DMS53 treated with DMSO at 0.1 percent for 48 hours (cell line): ENCODE measurements around the gene FLT3LG.

Experiments
- DNase-seq: peaks from one replicate; lab custom pipeline; 2025; ENCODE audit not compliant: unreplicated experiment; lab: John Stamatoyannopoulos, UW

FLT3LG gene, protein sequence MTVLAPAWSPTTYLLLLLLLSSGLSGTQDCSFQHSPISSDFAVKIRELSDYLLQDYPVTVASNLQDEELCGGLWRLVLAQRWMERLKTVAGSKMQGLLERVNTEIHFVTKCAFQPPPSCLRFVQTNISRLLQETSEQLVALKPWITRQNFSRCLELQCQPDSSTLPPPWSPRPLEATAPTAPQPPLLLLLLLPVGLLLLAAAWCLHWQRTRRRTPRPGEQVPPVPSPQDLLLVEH

DNA sequence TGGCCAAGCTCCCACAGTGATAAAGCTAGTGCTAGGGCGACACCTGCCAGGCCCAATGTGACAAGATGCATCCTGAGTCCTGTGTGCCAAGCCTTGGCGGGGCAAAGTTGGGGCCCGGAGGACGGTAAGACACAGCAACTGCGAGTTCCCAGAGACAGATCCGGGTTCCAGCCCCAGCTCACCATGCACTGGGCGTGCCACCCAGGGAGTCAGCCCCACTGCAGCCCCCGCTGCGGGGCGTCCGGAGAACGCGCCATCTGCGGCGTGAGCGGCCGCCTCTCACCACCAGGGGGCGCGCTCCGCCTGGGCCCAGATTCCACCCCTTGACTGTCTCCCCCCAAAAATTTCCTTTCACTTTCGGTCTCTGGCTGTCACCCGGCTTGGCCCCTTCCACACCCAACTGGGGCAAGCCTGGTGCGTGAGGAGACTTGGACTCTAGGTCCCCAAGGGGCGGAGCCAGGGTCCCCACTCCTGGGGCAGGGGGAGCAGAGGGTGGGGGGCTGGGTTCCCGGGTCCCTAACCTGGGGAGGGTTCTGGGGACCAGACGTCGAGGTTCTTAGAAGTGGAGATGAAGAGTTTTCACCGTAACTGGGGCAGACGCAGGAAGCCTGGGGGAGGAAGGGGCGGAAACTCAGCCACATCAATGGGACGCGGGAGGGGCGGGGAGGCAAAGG lies at the start of gene FLT3LG:
Gene FLT3LG, plus strand, starts transcription at position 348 of the 674 bp plus-strand sequence. CDS start 425 bp downstream, outside the sequence.
- DNase-seq = peak; percentile 28

DNA sequence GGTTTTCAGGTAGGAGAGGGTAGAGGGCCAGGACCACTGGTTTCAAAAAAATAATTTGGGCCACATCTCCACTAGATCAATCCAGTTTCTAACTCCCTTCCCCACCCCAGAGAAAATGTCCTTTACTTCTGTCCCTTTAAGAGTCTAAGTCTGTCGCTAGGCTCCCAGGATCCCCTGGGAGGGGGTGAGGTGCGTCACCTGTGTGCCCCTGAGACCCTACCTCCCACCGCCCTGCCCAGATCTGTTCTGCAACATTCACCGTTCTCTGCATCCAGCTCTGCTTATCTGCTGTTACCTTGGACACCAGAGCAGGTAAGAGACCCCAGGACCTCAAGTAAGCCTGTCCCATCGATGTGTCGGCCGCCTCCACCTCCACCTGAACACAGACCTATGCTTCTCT lies 48.8 kb upstream of the FLT3LG start, which contains the start of gene GFY:
Gene GFY, plus strand, starts transcription at position 211 of the 400 bp plus-strand sequence. CDS start 1,043 bp downstream, outside the sequence.
- DNase-seq = no peak

DNA sequence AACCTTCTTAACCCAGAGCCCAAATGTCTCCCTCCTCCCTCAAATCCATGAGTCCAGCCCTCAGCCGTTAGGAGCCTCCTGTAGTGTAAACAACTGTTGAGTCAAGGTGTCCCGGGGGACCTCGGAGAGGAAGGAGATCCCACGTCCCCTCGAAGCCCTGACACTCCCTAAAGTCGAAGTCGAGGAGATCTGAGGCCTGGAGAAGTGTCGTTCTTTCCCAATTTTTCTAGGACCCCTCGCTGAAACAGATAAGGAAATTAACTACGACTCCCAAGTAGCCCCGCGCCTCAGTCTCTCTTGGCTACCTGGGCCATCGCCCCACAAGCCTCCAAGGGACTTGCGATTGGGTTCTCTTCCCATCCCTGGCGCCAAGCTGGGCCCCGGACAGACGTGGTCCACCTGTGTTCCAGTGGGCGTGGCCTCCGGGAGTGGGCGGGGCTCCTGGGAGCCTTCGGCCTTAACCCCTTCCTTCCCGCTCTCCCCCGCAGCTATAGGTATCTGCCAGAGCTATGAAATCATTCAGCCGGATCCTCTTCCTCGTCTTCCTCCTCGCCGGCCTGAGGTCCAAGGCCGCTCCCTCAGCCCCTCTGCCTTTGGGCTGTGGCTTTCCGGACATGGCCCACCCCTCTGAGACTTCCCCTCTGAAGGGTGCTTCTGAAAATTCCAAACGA lies 48.0 kb upstream of the FLT3LG start:
- DNase-seq = no peak

DNA sequence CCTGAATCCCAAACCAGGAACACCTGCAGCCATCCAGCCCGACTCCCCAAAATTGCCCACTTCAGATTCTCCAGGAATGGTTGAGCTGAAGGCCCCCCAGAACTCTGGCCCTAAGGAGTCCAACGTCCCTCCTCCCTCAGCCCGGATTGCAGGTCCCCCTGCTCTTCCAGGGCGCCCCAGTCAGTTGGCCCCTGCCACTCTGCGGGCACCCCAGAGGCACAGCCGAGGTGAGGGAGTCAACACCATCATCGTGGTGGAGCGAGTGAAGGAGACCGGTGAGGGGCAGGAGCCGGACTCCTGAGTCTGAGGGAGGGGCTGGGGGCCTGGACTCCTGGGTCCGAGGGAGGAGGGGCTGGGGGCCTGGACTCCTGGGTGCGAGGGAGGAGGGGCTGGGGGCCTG lies 46.7 kb upstream of the FLT3LG start:
- DNase-seq = no peak

DNA sequence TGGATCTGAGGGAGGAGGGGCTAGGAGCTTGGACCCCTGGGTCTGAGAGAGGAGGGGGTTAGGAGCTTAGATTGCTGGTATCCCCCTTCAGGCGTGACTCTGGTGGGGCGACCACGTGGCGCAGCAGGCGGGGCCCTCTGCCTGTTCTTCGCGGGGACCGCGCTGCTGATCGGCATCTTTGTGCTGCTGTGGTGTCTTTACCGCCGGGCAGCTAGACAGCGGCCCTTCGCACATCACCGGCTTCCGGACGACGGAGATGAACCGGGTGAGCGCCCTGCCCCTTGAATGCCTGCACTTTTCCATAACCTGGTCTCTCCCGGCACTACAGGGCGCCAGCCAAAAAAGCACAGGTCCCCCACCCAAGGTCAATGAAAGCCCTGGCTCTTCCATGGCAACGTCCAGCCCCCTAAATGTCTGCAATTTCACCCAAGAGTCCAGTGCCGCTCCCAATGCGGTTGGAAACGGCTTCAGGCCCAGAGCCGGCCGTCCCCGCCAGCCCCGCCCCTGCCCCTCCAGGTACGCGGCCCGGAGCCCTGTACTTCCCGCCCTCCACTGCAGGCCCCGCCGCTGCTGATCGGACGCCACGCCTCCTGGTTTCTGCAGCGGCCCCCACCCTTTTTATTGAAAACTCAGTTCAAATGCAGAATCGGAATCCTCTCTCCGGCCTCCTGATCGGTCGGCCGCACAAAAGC lies 46.0 kb upstream of the FLT3LG start:
- no peak for DNase-seq

DNA sequence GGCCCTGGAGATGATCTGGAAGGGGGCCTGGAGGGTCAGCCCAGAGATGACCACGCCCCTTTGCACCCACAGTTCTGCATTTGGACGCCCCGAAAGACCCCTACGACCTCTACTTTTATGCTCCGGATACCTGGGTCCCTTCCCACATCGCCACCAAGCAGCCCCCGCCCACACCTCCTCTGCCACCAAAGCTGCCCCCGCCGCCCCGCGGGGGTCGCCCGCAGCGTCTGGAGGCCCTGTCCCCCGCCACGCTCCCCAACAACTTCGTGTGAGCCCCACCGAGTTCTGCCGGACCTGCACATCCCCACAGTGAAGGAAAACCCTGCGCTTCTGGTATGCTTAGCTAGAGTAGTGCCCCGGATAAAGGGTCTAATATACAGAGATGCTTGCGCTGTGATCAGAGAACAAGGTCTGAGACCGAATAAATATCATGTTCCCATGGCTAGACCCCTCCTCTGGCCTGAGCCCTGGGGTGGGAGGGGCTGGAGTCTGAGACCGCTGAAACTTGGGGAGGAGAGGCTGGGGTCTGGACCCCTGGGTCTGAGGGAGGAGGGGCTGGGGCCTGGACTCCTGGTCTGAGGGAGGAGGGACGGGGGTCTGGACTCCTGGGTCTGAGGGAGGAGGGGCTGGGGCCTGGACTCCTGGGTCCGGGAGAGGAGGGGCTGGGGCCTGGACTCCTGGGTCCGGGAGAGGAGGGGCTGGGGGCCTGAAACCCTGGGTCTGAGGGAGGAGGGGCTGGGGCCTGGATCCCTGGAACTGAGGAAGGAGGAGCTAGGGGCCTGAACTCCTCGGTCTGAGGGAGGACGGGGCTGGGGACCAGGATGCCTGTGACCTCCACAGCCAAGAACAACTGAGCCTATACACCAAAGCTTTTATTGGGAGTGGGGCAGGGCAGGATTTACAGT lies 45.2 kb upstream of the FLT3LG start:
- no peak for DNase-seq

DNA sequence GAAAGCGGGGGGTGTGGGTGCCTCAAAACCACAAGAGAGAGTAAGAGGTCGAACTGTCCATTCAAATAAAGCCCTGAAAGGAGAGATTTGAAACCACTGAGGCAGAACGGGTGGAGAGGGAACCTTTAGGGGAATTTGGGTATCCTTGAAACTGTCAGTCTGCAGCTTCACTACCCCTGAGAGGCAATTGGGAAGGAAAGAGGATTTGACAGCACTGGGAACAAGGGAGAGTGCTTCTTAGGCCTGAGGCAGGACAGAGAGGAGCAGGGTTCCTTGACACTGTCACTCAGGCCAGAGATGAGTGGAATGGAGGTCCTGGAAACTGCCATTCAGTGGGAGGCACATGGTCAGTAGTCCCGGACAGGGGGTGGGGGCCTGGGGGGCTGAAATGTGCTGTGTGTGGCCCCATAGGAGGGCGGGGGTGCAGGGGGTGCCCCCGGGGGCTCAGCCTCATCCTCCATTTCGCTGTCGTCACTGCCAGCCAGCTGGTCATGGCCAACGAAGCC lies 43.8 kb upstream of the FLT3LG start:
- DNase-seq = no peak

DNA sequence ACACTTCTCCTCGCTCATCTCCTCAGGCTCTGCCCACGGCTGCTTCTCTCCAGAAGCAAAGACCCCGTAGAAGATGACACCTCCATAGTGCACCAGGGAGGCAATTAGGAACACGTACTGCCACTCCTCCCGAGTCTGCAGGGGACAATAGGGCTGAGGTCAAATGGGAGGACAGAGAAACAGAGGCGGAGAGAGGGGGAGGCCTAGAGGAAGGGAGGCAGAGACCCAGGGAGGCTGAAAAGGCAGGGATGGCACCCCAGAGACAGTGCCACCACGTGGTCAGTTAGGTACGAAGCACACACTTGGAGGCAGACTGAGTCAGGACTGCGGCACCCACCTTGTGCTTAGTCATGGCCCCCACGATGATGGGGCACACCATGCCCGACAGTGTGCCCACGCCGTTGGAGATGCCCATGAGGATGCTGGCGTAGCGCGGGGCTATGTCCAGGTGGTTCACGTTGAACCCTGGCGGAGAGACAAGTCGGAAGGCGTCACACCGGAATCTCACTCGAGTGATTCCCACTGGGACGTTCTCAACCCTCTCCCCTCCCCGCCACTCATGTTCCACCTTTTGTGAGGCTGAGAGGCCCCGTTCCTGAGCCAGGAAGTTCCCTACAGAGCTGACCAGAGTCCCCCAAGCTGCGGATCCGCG lies 43.2 kb upstream of the FLT3LG start:
- DNase-seq = no peak

DNA sequence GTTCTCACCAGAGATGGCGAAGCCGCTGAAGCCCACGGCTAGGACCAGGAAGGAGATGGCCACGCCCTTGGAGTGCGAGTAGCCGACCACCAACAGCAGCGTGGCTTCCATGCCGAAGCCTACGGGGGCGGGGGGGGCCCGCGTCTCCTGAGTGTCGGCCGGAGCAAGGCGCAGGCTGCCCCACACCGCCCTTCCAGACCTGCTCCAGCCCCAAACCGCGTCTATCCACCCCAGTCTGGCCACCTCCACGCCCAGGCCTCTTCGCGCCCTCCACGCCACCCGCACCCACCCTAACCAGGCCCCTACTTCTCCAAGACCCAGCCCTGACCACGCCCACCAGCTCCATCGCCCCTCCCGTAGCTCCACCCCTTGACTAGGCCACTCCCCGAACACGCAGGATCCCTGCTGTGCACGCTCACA lies 42.7 kb upstream of the FLT3LG start:
- no peak for DNase-seq

DNA sequence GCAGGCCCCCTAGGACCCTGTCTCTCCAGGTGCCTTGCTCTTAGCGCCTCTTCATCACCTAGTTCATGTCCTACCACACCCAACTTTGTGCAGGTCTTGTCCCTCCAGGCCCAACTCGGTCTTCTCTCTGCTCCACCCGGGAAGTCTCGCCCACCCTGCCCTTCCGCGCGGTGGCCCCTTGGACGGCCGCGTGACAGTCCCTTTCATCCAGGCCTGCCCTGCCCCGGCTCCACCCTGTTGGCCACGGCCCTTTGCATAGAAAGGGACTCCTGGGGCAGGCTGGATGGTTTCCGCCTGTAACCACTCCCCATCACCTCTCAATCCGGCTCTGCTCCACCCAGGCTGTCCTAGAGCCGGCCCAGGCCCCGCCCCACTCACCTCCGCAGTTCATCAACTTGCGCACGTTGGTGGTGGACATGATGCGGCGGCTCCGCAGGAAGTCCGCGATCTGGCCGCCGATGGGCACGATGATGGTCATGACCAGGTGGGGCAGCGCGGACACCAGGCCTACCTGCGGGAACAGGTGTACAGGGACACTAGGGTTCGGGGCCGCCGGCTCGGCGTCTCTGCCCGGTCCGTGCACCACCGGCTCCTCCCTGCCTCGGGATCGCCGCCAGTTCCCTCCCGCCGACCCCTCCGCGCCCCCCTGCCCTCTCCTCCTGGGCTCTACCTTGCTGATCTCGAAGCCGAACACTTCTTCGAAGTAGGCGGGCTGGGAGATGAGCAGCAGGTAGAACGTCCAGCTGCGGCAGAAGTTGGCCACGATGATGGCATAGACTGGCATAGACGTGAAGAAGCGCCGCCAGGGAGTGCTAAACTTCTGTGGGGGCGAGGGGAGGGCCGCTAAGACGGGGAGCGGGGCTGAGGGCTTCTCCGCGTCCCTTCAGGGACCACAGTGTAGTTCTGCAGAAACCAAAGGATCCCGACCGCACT lies 41.6 kb upstream of the FLT3LG start:
- no peak for DNase-seq

DNA sequence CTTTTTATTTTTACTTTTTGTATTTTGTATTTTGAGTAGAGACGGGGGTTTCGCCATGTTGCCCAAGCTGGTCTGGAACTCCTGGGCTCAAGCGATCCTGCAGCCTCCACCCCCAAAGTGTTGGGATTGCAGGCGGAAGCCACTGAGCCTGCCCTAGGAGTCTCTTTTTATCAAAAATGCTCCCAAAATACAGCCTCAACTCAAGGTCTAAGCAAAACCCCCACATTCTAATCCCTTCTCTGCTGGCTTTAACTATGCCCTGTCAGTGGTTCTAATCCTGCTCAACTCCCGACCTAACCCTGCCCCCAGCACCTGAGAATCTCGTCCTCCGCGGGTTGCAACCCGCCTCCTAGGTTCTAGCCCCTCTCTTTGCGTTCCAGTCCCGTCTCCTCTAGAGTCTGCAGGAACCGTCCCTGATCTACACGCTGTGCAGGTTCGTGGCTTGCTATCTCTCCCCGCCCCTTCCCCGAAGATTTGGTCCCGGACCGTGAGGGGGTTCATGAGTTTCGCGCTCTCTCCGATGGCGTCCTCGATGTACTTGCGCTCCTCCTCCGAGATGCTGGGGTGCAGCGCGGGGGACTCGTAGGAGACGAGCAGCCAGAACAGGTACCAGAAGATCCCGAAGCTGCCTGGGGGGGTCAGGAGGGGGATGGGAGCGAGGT lies 40.6 kb upstream of the FLT3LG start:
- no peak for DNase-seq

DNA sequence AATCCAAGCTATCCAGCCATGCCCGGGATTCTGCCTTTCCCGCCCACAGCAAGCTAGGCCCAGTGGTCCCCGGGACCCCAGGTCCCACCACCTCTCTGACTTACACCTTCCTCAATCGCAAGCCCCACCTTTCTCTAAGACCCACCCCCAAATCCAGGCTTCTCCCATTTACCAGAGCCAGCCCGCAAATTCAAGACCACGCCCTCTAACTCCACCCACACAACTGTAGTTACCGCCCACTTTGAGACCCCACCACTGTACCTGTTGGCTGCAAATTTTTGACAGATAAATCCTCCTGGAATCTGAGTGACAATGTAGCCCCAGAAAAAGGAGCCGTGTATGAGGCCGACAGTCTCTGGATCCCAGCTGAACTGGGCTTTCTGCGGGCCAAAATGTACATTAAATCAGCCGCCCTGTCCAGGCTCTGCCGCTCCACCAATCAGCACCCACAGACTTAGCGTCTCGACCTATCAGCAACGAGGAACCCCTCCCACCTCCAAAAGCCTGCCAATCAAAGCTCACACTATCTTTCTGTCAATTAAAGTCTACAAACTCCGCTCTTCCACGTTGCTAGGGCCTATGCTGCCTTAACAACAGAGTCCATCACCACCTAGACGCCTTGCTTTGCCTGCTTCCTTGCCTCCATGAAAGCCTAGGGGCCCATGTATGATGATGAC lies 39.0 kb upstream of the FLT3LG start:
- no peak for DNase-seq

DNA sequence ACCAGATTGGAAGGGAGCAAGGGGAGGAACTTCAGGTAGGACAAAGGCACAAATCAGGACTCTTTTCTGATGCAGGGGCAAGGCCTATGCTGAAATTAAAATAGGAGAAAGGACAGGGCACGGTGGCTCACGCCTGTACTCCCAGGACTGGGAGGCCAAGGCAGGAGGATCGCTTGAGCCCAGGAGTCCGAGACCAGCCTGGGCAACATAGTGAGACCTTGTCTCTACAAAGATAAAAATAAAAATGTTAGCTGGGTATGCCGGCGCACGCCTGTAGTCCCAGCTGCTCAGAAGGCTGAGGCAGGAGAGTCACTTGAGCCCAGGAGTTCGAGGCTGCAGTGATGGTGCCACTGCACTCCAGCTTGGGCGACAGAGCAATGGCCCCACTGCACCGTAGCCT lies 38.3 kb upstream of the FLT3LG start:
- no peak for DNase-seq

DNA sequence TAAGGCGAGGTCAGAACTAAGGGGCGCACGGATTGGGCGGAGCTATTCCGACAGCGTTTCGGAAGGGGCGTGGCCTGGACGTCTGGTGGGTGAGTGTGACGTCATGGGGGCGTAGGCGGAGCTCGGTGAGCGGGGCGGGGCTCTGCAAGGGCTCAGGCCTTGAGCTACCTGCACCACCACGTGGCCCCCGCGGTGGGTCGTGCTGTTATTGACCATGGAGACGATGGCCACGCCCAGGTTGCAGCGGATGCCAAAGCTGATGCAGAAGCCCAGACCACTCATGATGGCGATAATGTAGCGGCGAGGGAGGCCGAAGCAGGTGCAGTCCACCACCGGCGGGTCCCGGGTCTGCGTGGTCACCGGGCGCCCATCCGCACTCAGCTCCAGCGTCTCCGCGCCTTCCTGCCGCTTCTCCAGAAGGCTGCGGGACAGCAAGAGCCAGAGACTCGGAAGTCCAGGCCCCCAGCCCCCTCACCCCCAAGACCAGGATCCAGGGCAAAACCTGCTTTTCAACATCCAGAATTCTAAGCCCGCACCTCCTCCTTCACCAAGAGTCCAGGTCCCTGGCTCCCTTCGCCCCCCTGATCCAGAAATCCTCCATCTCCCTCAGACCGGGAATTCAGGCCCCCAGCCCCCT lies 37.5 kb upstream of the FLT3LG start:
- DNase-seq = no peak

DNA sequence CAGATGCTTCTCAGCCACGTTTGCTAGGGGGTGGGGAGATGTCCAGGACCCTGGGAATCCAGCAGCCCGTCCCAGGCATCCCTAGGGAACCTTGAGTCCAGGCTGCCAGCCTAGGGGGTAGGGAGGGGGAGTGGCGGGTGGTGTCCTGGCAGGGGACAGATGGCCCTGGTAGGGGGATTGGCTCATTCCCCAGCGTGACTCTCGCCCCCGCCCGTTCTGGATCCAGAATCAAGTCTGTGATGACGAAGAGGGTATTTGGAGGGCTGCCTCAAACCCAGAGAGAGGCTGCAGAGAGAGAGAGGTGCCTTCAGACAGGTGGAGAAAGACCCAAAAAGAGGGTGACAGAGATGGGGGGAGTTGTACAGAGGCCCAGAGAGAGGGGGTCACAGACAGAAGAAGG lies 36.8 kb upstream of the FLT3LG start:
- DNase-seq = no peak

DNA sequence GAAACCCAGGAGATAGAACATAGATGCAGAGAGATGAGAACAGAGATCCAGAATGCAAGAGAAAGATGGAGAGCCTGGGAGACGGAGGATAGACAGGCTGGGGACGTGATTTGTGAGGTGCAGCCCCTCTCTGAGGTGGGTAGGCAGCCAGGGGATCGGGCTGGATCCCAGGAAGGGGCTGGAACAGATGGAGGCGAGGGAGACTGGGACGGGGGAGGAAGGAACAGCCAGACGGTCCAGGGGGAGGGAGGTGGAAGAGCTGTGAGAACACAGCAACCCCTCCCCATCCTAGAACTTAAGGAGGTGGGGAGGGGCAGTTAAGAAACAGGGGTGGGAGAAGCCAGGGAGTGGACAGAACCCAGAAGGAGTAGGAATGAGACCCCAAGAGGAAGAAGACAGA lies 35.8 kb upstream of the FLT3LG start:
- no peak for DNase-seq

DNA sequence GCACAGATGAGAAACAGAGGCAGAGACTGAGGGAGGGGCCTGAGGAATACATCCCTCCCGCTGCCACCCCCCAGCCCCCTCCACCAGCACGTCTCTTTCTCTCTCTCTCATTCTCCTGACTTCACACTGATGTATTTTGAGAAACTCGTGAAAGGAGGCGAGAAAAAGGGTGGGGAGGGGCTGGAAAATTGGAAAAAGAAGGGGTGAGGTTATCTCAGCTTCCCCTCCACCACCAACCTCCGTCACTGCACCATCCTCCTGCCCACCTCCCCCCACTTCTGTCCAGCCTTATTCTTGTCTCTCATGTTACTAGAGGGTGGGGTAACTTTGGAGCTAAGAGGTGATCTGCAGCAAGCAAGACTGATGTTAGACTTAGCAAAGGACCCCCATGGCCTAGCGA lies 34.2 kb upstream of the FLT3LG start:
- no peak for DNase-seq
